ENCODE data around the gene IGFN1.

The IGFN1 gene

DNA sequence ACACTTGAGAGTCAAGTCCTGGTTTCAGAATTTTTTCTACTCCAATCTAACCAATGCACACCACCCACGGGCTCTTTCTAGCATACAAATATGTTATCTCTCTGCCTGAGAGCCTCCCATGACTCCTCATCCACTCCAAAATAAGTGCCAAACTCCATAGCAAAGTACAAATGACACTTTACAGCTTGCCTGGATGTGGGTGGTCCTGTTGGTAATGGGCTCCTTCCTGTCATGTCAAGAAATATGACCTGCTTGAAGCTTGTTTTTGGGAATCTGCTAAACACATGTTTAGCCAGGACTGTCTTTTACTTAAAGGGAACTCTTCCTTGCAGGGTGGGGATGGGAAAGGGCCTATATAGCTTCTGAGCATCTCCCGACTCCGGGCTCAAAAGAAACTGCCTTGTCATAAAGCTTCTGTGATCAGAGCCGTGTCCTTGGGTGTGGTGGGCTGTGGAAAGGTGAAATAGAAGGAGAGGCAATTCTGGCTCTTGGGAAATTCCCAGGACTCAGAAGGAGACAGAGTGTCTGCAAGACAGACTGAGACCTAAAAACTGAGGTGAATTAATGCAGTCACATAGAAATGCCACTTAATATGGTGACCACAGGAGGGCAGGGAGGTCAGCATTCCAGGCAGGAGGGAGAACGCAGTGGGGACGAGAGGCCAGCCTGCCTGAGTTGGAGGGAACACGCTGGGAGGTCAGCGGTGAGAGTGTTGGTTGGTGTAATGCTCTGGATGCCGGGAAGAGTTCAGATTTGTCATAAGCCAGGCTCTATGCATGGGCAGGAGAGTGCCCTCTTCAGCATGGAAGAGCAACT lies 6.1 kb upstream of the IGFN1 start:
- no peak for DNase-seq (ENCODE audit: low read depth in 2 of 3, low spot score in 1 of 3)

DNA sequence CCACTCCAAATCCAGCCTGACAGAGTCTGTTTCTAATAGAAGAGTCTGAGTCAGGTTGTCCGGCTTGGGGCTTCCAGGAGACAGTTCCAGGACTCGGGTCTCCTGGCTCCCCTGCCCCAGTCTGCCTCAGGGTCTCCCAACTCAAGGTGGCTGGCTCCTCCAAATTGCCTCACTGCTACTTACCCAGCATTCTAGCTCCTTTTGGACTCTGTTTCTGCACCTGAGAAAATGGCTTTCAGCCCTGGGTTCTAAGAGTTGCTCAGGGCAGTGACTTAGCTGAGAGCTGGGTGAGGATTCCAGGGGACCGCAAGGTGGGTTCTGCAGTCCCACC lies 5.5 kb upstream of the IGFN1 start:
- DNase-seq (ENCODE audit: low read depth in 2 of 3, low spot score in 1 of 3): no peak

GRCh38 chr1:201185527-201186128 lies 5.0 kb upstream of the IGFN1 start:
- no peak for DNase-seq (ENCODE audit: low read depth in 2 of 3, low spot score in 1 of 3)

DNA sequence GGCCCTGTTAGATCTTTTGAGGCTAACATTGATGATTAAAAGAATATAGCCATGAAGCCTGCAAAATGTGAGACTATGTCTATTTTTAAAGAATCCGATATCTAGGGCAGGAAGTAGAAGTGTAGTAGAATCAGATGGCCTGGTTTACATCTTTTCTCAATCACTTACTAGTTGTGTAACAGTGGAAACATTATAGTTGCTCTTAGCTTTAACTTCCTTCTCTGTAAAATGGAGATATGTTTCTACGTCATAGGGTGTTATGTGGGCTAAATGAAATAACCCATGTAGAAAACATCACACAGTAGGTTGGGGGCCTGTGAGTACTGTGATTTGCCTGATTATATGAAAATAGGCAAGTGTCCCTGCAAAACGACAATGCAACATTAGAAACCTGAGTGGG lies 4.4 kb upstream of the IGFN1 start:
- DNase-seq (ENCODE audit: low read depth in 2 of 3, low spot score in 1 of 3): no peak

DNA sequence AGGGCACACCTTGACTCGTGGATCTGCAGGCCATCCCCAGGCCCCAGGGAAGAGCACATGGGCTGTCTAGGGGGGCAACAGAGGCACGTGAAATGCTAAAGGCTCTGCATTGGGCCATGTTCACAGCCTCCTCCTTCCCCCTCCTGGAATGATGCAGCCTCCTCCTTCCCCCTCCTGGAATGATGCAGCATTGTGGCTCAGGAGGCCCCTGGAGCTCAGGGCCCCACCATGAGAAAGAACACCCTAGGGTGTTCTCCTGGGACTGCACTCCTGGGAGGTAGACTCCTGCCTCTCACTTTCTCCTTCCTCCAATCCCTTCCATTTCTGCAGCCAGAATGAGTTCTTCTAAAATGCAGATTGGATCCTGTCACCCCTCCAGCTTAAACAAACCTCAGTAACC lies 1.5 kb upstream of the IGFN1 start:
- no peak for DNase-seq (ENCODE audit: low read depth in 2 of 3, low spot score in 1 of 3)

DNA sequence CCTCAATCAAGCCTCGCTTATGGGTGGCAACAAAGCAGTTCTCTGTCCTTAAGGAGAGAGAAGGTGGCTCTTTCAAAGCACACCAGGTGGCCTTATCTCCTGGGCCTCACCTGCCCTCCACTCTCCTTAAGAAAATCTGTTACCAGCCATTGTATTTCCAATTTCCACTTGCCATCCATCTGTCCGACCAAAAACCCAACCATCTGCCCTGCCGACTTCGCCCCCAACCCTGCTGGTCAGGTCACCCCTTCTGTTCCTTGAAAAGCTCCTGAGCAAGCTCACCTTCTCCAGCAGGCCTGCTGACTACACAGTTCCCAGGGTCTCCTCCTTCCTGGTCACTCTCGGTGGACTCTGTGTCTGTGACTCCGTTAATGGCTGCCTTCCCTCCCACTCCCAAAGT lies 619 bp upstream of the IGFN1 start:
- no peak for DNase-seq (ENCODE audit: low read depth in 2 of 3, low spot score in 1 of 3)

DNA sequence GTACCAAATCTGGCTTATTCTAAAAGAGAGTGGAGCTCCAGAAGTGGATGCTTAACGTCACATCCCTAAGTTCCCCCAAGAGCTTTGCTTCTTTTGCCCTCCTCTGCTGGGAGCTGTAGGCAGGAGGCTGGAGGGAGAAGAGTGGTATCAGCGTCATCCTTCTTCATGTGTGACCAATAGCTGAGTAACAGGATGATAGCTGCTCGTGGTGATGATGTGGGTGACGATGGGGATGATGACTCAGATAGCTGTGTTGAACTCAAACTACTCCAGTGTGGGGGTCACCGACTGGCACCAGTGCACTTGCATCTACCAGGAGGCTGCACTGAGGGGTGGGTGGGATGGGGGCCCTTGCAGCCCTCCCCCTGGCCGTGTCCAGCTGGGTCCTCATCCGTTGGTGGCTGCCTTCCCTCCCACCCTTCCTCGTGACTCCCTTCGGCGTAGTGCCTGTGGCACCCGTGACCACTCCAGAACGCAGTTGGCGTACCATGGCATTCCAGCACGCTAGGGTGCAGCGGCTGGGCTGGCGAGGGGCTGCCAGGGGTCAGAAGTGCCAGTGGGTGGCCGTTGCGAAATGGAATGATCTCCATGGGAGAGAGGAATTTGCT lies 1.1 kb downstream of the IGFN1 start:
- DNase-seq (ENCODE audit: low read depth in 2 of 3, low spot score in 1 of 3): peak; percentile 23 to 40 (median 36)

- DNase-seq (ENCODE audit: low read depth in 2 of 3, low spot score in 1 of 3): no peak
Measured at GRCh38 chr1:201192261-201192788, 1.7 kb downstream of the IGFN1 start.

DNA sequence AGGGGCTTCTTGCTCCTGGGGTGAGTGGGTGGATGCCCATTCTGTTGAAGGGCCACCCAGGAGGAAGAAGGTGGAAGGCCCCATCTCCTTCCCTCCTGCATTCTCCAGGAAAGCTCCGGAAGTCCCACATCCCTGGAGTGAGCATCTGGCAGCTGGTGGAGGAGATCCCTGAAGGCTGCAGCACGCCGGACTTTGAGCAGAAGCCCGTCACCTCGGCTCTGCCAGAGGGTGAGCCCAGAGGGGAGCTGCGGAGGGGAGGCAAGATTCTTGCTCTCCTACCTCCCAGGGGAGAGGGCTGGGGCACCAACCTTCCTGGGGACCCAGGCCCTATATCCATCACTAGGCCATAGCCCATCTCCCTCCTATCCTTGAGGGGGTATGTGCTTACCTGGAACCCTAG lies 3.4 kb downstream of the IGFN1 start:
- no peak for DNase-seq (ENCODE audit: low read depth in 2 of 3, low spot score in 1 of 3)

DNA sequence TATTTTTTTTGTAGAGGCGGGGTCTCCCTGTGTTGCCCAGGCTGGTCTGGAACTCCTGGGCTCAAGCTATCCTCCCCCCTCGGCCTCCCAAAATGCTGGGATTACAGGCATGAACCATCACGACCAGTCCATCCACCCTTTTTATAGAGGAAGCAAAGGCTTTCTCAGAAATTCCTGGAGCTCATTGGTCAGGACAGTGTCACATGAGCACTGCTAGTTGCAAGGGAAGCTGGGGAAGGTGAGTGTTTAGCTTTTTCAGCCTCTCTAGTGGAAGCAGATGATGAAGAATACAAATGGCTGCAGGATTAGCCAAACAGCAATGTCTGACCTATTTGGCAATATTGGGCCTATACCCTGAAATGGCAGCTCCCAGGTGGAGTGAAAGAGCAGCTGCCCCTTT lies 8.0 kb downstream of the IGFN1 start:
- DNase-seq (ENCODE audit: low read depth in 2 of 3, low spot score in 1 of 3): no peak

- no peak for DNase-seq (ENCODE audit: low read depth in 2 of 3, low spot score in 1 of 3)
Measured at GRCh38 chr1:201205036-201205435, 14.4 kb downstream of the IGFN1 start.

- DNase-seq (ENCODE audit: low read depth in 2 of 3, low spot score in 1 of 3): no peak
Measured at GRCh38 chr1:201206176-201206575, 15.6 kb downstream of the IGFN1 start.

GRCh38 chr1:201207046-201207445 lies 16.4 kb downstream of the IGFN1 start:
- no peak for DNase-seq (ENCODE audit: low read depth in 2 of 3, low spot score in 1 of 3)

GRCh38 chr1:201208236-201208635 lies 17.6 kb downstream of the IGFN1 start:
- no peak for DNase-seq (ENCODE audit: low read depth in 2 of 3, low spot score in 1 of 3)

DNA sequence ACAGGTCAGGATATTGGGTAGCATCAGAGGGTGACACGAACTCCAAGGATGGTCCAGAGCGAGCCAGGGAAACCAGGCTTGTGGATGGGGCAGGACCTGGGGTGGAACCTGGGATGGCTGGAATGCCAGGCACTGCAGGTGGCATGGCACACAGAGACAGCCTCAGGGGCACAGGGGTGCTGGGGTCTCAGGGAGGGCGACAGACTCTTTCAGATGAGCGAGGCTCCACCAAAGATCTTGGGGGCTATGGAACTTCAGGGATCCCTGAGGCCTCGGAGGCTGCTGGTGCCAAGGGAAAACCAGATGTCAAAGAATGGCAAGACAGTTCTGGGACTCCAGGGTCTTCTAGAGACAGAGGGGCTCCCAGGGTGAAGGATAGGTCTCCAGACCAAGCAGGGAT lies 21.4 kb downstream of the IGFN1 start:
- no peak for DNase-seq (ENCODE audit: low read depth in 2 of 3, low spot score in 1 of 3)

DNA sequence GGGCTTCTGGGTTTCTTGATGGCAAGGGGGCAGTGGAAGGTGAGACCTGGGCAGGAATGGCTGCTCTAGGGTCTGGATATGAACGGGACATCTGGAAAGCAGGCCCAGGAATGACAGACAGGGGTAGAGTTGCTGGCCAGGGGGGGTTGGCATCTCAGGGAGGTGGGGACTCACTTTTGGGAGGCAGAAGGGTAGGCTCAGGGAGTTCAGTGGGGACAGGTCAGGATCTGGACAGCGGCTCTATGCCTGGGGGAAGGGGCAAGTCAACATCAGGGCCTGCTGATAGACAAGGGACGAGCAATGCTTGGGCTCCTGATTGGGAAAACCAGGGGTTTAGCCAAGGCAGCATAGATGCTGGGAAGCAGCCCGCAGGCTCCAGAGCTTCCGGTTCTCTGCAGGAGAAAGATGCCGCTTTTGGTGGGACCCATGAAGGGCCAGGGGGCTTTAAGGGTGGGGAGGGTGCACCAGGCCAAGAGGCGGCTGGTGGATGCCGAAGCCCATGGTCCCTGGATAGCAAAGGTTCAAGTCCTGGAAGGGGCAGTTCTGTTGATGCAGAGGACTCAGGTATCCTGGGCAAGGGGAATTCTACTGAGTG lies 21.9 kb downstream of the IGFN1 start:
- no peak for DNase-seq (ENCODE audit: low read depth in 2 of 3, low spot score in 1 of 3)

DNA sequence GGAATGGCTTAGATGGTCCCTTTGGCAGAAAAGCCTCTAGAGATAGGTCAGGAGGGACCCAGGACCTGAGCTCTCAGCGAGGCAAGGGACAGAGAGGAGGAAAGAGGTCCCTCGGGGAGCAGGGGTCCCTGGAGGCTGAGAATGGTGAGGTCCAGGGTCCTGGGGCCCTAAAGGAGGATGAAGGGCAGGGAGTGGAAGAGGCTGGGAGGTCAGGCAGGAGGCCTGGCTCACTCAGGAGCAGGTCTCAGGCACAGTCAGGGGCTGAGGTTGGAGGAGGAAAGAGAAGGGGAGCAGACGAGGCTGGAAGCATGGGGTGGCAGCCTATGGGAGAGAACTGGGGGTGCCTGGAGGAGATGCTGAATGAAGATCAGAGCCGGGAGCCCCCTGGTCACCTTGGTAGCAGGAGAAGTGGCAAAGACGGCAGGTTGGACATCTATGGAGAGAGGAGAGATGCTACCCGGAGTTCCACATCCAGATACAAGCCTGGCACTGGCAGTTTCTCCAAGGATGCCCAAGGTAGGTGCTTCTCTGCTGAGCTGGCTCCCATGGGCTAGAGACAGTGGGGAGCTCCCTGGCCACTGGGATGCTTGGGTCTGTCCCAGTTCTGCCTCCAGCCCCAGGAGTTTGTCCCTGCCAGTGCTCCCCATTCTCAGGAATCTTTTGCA lies 22.6 kb downstream of the IGFN1 start:
- DNase-seq (ENCODE audit: low read depth in 2 of 3, low spot score in 1 of 3): no peak

GRCh38 chr1:201213926-201214325 lies 23.3 kb downstream of the IGFN1 start:
- DNase-seq (ENCODE audit: low read depth in 2 of 3, low spot score in 1 of 3): no peak

GRCh38 chr1:201214461-201214860 lies 23.8 kb downstream of the IGFN1 start:
- DNase-seq (ENCODE audit: low read depth in 2 of 3, low spot score in 1 of 3): no peak

DNA sequence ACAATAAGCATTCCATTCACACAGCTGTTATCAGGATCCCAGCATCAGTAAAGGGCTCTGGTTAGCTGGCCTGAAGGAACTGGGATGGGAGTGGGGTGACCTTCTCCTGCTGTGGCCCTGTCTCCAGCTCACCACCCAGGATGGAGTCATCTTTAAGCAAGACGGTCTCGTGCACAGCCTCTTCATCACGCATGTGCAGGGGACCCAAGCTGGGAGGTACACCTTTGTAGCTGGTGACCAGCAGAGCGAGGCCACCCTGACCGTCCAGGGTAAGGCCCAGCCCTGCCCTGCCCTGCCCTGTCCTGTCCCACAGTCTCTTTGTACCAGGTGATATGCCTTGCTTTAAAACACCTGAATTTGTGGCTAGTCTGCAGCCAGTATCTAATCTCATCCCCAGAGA lies 24.3 kb downstream of the IGFN1 start:
- no peak for DNase-seq (ENCODE audit: low read depth in 2 of 3, low spot score in 1 of 3)

- no peak for DNase-seq (ENCODE audit: low read depth in 2 of 3, low spot score in 1 of 3)
Measured at GRCh38 chr1:201215531-201216357, 25.1 kb downstream of the IGFN1 start.
